ENCODE results near the gene TEX13B. TPM values are rescaled to one million over a fixed set of nuclear protein-coding genes. Genes with fewer than 3 reads are reported as not detected.
"Not testable (repeated sequence)": the region's sequence is repeated elsewhere in the genome, so short reads cannot be mapped to it uniquely, and the experiment has no call there.

TEX13B gene
- polyA plus RNA-seq, 1 of the 3 experiments (the other 2 are of a cell fraction), result not detected

- TF ChIP-seq, protein P1, sequence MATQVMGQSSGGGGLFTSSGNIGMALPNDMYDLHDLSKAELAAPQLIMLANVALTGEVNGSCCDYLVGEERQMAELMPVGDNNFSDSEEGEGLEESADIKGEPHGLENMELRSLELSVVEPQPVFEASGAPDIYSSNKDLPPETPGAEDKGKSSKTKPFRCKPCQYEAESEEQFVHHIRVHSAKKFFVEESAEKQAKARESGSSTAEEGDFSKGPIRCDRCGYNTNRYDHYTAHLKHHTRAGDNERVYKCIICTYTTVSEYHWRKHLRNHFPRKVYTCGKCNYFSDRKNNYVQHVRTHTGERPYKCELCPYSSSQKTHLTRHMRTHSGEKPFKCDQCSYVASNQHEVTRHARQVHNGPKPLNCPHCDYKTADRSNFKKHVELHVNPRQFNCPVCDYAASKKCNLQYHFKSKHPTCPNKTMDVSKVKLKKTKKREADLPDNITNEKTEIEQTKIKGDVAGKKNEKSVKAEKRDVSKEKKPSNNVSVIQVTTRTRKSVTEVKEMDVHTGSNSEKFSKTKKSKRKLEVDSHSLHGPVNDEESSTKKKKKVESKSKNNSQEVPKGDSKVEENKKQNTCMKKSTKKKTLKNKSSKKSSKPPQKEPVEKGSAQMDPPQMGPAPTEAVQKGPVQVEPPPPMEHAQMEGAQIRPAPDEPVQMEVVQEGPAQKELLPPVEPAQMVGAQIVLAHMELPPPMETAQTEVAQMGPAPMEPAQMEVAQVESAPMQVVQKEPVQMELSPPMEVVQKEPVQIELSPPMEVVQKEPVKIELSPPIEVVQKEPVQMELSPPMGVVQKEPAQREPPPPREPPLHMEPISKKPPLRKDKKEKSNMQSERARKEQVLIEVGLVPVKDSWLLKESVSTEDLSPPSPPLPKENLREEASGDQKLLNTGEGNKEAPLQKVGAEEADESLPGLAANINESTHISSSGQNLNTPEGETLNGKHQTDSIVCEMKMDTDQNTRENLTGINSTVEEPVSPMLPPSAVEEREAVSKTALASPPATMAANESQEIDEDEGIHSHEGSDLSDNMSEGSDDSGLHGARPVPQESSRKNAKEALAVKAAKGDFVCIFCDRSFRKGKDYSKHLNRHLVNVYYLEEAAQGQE (IDR thresholded peaks at IDR 0.05; ENCODE audit: low read depth, low read length), result no peak
- TF ChIP-seq RFX5 (IDR thresholded peaks at IDR 0.05; ENCODE audit: low read length), result no peak
- TF ChIP-seq RCOR1 (IDR thresholded peaks at IDR 0.05; ENCODE audit: low read length), result no peak
Observed at GRCh38 chrX:107968623-107969022, 13.5 kb downstream of the TEX13B start (continued).

DNA sequence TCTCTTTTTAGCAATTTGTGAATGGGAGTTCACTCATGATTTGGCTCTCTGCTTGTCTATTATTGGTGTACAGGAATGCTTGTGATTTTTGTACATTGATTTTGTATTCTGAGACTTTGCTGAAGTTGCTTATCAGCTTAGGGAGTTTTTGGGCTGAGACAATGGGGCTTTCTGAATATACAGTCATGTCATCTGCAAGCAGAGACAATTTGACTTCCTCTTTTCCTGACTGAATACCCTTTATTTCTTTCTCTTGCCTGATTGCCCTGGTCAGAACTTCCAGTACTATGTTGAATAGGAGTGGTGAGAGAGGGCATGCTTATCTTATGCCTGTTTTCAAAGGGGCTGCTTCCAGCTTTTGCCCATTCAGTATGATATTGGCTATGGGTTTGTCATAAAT, 26.8 kb downstream of the TEX13B start:
- H3K27me3 ChIP-seq (ENCODE audit: insufficient read depth), result peaks cover 16% of the 10 kb centered on the region; the same call in 1 of the 2 replicates
- POLR2A ChIA-PET, H3K9me3 ChIP-seq: not testable (repeated sequence)

GRCh38 chrX:107940095-107940494, 42.1 kb downstream of the TEX13B start:
- 37% methylated on average over 3 of the region's 3 CpGs for WGBS (ENCODE audit: low lambda C conversion rate)
- no peak for DNase-seq
- Histone ChIP-seq H3K9ac (no peak overlapping the region), H3K36me3 (replicated peaks in 1 of 2; ENCODE audit: control insufficient read depth in 1 of 2, insufficient read depth in 2 of 2, low read length in 1 of 2) (no peaks in the 10 kb centered on the region), H3K9me2 (no peaks in the 10 kb centered on the region), H3K4me3 (ENCODE audit: low read depth in 2 of 2, low read length in 1 of 2) (no peak overlapping the region), H3K4me2 (no peak overlapping the region), H3K27me3 (ENCODE audit: insufficient read depth) (no peaks in the 10 kb centered on the region), H3K79me2 (ENCODE audit: insufficient read depth) (no peaks in the 10 kb centered on the region), H3K9me3 (no peaks in the 10 kb centered on the region), H3K4me1 (ENCODE audit: control insufficient read depth in 1 of 2, insufficient read depth in 2 of 2, low read depth in 1 of 2, low read length in 1 of 2) (no peaks in the 10 kb centered on the region), H3K27ac (ENCODE audit: low read depth in 2 of 2, low read length in 1 of 2) (no peak overlapping the region), H4K20me1 (ENCODE audit: insufficient read depth) (no peaks in the 10 kb centered on the region), H2AFZ (ENCODE audit: low read depth) (no peak overlapping the region), H3F3A (replicated peaks; ENCODE audit: insufficient read depth) (no peaks in the 10 kb centered on the region)
- TF ChIP-seq SIN3A (IDR thresholded peaks at IDR 0.05; ENCODE audit: borderline replicate concordance, low read depth, low read length) (no peak), MXI1 (IDR thresholded peaks at IDR 0.05; ENCODE audit: low read depth, low read length) (no peak), USF2 (IDR thresholded peaks at IDR 0.05; ENCODE audit: borderline replicate concordance, low read depth, low read length) (no peak), RCOR1 (IDR thresholded peaks at IDR 0.05; ENCODE audit: low read length) (no peak), PBX3 (IDR thresholded peaks at IDR 0.05) (no peak), RXRA (IDR thresholded peaks at IDR 0.05; ENCODE audit: borderline replicate concordance, low read depth) (no peak), USF1 (IDR thresholded peaks at IDR 0.05; ENCODE audit: borderline replicate concordance, low read depth) (no peak), TCF12 (IDR thresholded peaks at IDR 0.05) (no peak), MEF2A (IDR thresholded peaks at IDR 0.05; ENCODE audit: borderline replicate concordance, low read depth) (no peak), NRF1 (IDR thresholded peaks at IDR 0.05; ENCODE audit: low read depth, low read length) (no peak), POLR2AphosphoS5 (IDR thresholded peaks at IDR 0.05; ENCODE audit: low read depth, low read length) (no peak), JUND (IDR thresholded peaks at IDR 0.05) (no peak), GATA2 (CRISPR knock-in tag; IDR thresholded peaks at IDR 0.05) (no peak), GABPA (IDR thresholded peaks at IDR 0.05; ENCODE audit: low read depth) (no peak), EP300 (IDR thresholded peaks at IDR 0.05; ENCODE audit: borderline replicate concordance in 1 of 2, low read depth in 1 of 2, low read length in 1 of 2) (no peak)
- TF ChIP-seq, protein P1 (IDR thresholded peaks at IDR 0.05; ENCODE audit: low read depth, low read length), result no peak
- CTCF ChIA-PET, result no interaction called here
- POLR2A ChIA-PET, result no interaction called here

More for the DNA sequence above, 26.8 kb downstream of the TEX13B start:
- H3K4me2 ChIP-seq; H3K36me3 ChIP-seq (replicated peaks in 1 of 2; ENCODE audit: control insufficient read depth in 1 of 2, insufficient read depth in 2 of 2, low read length in 1 of 2); H3K4me1 ChIP-seq (ENCODE audit: control insufficient read depth in 1 of 2, insufficient read depth in 2 of 2, low read depth in 1 of 2, low read length in 1 of 2); H3K9me2 ChIP-seq; H3F3A ChIP-seq (replicated peaks; ENCODE audit: insufficient read depth); DNase-seq; H2AFZ ChIP-seq (ENCODE audit: low read depth); H4K20me1 ChIP-seq (ENCODE audit: insufficient read depth); H3K27ac ChIP-seq (ENCODE audit: low read depth in 2 of 2, low read length in 1 of 2); CTCF ChIA-PET; H3K79me2 ChIP-seq (ENCODE audit: insufficient read depth); H3K9ac ChIP-seq; H3K4me3 ChIP-seq (ENCODE audit: low read depth in 2 of 2, low read length in 1 of 2): not testable (repeated sequence)

Data from SK-N-SH (cell line).